Pulmonary artery endothelial cell (primary cell): ENCODE measurements around the gene ISG15. TPM values are rescaled to one million over a fixed set of nuclear protein-coding genes. Genes with fewer than 3 reads are reported as not detected.
"Not testable (repeated sequence)": the region's sequence is repeated elsewhere in the genome, so short reads cannot be mapped to it uniquely, and the experiment has no call there.

ENCODE experiments used
- DNase-seq: peaks from one replicate; pipeline ENCODE4 v3.0.0-alpha.2; 2011; ENCODE audit warnings: low read depth, low spot score
- total RNA-seq: library from RNA; depleted of rRNA; stranded (reverse); fragments of >200 nt; gene quantifications from 2 replicates; pipeline ENCODE4 v1.2.3, GENCODE V29; 2014

ISG15 gene
- total RNA-seq, 1 donor from 2014 or later: 121 TPM

GRCh38 chr1:1011396-1011949 is 1.8 kb upstream of the ISG15 start:
- no peak for DNase-seq

- DNase-seq: not testable (repeated sequence)
Measured at GRCh38 chr1:1012736-1013104, 577 bp upstream of the ISG15 start.

- DNase-seq: no peak
Measured at GRCh38 chr1:1013922-1014648, 788 bp downstream of the ISG15 start.

- DNase-seq: no peak
Measured at GRCh38 chr1:1014799-1015681, 1.7 kb downstream of the ISG15 start.

- not testable (repeated sequence) for DNase-seq
Measured at GRCh38 chr1:1017397-1018320, 4.4 kb downstream of the ISG15 start.

- not testable (repeated sequence) for DNase-seq
Measured at GRCh38 chr1:1018321-1018685, 5.0 kb downstream of the ISG15 start.

GRCh38 chr1:1019122-1019999 is 6.1 kb downstream of the ISG15 start:
- no peak for DNase-seq

- DNase-seq: no peak
Measured at GRCh38 chr1:1020000-1020404, 6.7 kb downstream of the ISG15 start, which contains the start of gene AGRN. AGRN (plus strand) TSS chr1:1020120; CDS start chr1:1020173, 53 bp downstream.

- DNase-seq: no peak
Measured at GRCh38 chr1:1020415-1021009, 7.2 kb downstream of the ISG15 start.

- DNase-seq: no peak
Measured at GRCh38 chr1:1021010-1021919, 8.0 kb downstream of the ISG15 start.

- no peak for DNase-seq
Measured at GRCh38 chr1:1021920-1022259, 8.6 kb downstream of the ISG15 start.

GRCh38 chr1:1022302-1023009 is 9.2 kb downstream of the ISG15 start:
- DNase-seq: no peak

GRCh38 chr1:1023700-1024099 is 10.4 kb downstream of the ISG15 start:
- no peak for DNase-seq

GRCh38 chr1:1024149-1024770 is 11.0 kb downstream of the ISG15 start:
- no peak for DNase-seq

- DNase-seq: no peak
Measured at GRCh38 chr1:1024771-1025699, 11.7 kb downstream of the ISG15 start.

- DNase-seq: no peak
Measured at GRCh38 chr1:1025730-1026129, 12.4 kb downstream of the ISG15 start.
